AG04449 (cell line): ENCODE measurements around the gene PTPN1.

ENCODE experiments used
- CTCF ChIA-PET: fragments of 350-600 bp; formaldehyde crosslinking; extraction: SDS; loops from one replicate; lab custom pipeline; 2021; ENCODE audit warnings: antibody characterized with exemption; lab: Yijun Ruan, JAX
- POLR2A ChIA-PET: fragments of 400-600, 350-600 bp; formaldehyde crosslinking; extraction: SDS; loops from one replicate; lab custom pipeline; 2020; ENCODE audit warnings: antibody characterized with exemption, inconsistent platforms; lab: Yijun Ruan, JAX
- DNase-seq: peaks from one replicate; pipeline ENCODE4 v3.0.0-alpha.2; 2010; ENCODE audit warnings: low read depth, low spot score
- H3K4me3 ChIP-seq: 2 replicates; pipeline ENCODE4 v1.5.1; 2011; ENCODE audit warnings: low read depth, mild to moderate bottlenecking, control low read depth, low read length
- TF ChIP-seq, protein P1 (sequence below): IDR thresholded peaks from one replicate; pipeline ENCODE4 v1.5.1; 2011; ENCODE audit warnings: mild to moderate bottlenecking, moderate library complexity, low read length, control low read depth, inconsistent platforms; ENCODE audit not compliant: insufficient read depth; ENCODE audit errors: missing control alignments

The PTPN1 gene

DNA sequence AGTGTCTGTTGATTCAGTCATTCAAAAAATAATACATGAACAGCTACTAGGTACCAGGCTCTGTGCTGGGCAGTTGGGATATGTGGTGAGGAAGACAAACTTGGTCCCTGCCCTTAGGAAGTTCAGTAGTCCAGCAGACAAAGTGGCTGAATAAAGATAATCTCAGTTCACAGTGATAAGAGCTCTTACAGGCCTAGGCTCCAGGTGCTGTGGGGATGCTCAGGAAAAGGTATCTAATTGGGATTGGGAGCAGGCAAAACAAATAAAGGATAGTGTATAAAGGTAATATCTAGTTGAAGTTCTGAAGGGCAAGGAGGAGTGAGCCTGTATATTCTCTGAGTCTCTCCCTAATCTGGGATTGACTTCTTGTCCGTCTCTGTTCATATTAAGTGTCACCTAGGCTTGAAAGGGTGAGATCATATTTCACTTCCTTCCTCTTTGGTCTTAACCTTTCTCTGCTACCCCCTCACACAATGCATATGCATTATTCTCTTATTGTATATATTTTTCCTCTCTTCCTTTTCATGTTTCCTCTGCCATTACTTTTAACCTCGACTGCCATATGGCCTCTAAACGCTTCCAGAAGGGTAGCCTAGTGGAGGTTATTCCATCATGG lies 13.5 kb downstream of the PTPN1 start:
- POLR2A ChIA-PET = no interaction called here
- TF ChIP-seq, protein P1, sequence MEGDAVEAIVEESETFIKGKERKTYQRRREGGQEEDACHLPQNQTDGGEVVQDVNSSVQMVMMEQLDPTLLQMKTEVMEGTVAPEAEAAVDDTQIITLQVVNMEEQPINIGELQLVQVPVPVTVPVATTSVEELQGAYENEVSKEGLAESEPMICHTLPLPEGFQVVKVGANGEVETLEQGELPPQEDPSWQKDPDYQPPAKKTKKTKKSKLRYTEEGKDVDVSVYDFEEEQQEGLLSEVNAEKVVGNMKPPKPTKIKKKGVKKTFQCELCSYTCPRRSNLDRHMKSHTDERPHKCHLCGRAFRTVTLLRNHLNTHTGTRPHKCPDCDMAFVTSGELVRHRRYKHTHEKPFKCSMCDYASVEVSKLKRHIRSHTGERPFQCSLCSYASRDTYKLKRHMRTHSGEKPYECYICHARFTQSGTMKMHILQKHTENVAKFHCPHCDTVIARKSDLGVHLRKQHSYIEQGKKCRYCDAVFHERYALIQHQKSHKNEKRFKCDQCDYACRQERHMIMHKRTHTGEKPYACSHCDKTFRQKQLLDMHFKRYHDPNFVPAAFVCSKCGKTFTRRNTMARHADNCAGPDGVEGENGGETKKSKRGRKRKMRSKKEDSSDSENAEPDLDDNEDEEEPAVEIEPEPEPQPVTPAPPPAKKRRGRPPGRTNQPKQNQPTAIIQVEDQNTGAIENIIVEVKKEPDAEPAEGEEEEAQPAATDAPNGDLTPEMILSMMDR = no peak
- CTCF ChIA-PET = interaction anchor here (1.0 to 1.8 kb wide), 5 partner anchors 9 to 65 kb away, joined by 3 to 6 read pairs (median 3); partner anchors contain the start of gene PTPN1
- H3K4me3 ChIP-seq = no peak overlapping the region
- no peak for DNase-seq

DNA sequence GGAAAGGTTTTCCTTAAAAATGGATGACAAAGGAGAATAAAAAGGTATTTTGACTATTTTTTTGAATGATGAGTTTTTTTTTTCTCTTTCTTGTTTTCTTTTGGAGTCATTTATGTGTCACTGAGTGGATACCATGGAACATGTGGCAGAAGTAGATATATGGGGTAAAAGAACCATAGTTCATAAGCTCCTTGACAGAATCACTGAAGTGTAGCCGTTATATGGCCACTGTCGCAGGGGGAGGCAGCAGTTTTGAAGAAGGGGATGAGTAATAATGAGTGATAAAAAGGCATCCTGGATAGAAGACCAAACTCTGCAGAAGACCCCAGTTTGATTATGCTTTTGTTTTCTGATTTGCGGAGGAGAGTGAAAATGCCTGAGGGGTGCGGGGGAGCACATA lies 15.5 kb downstream of the PTPN1 start:
- H3K4me3 ChIP-seq = no peak overlapping the region
- CTCF ChIA-PET = interaction anchor here (0.7 to 1.4 kb wide), 5 partner anchors 8 to 86 kb away, joined by 3 to 4 read pairs (median 3); partner anchors contain the start of gene PTPN1
- DNase-seq = no peak
- POLR2A ChIA-PET = no interaction called here
- TF ChIP-seq, protein P1 = no peak

DNA sequence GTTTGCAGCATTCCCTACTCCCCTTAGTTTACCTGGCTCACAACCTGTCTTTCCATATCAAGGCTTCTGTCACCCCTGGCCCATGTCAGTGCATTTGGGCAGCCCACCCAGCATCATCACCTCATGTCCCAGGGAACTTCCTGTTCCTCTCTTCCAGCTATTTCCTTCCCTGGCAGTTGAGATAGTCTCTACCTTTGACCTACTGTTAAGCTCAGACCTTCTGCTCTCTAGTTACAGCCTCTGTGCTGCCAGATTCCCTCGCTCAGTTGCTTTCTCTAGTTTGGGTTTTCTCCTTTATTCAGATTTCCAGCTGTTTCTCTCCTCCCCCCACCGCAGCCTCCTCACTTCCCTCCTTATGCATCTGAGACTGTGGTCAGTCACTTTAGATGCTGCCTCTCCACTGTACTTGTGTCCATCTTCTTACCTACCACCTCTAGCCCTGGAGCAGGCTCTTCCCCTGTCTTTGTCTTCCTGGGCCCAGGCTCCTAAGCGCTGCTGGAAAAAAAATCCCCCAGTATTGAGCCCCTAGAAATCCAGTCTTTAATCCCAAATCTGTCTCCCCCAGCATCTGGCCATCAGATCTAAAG lies 16.3 kb downstream of the PTPN1 start:
- ChIA-PET CTCF (interaction anchor here (0.7 to 1.3 kb wide), 2 partner anchors 9 kb away, joined by 3 to 4 read pairs; no protein-coding TSS in a partner anchor), POLR2A (no interaction called here)
- TF ChIP-seq, protein P1 = no peak
- no peak for DNase-seq
- H3K4me3 ChIP-seq = no peak overlapping the region

DNA sequence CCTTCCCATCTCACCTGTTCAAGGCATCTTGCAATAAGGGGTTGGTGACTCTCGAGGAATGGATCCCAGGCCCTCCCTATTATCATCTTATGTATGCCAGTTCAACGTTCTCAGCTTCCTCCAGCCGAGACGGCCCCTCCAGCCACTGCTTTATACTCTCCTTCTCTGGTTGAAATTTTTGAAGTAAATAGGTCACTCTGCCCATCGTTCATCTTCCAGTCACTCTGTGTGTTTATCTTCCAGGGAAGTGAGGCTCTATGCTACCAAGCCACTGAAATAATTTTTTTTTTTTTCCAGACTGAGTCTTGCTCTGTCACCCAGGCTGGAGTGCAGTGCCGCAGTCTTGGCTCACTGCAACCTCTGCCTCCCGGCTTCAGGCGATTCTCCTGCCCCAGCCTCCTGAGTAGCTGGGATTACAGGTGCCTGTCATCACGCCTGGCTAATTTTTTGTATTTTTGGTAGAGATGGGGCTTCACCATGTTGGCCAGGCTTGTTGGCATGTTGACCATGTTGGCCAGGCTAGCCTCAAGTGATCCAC lies 17.0 kb downstream of the PTPN1 start:
- CTCF ChIA-PET = no interaction called here

DNA sequence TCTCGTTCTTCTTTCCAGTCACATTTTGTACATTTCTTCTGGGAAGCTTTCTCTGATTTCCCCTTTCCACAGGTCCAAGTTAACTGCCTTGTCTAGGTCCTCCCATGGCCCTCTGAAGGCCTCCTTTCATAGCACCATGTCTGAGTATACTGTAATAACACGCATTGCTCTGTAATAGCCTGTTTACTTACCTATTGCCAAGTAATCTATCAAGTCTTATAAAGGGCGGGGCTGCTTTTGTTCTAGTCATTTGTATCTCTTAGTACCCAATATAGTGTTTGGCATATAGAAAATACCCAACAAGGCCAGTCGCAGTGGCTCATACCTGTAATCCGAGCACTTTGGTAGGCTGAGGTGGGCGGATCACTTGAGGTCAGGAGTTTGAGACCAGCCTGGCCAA lies 17.9 kb downstream of the PTPN1 start:
- H3K4me3 ChIP-seq = no peak overlapping the region
- ChIA-PET CTCF (no interaction called here), POLR2A (no interaction called here)
- TF ChIP-seq, protein P1 = no peak
- DNase-seq = no peak

More for the DNA sequence above, 17.0 kb downstream of the PTPN1 start:
- H3K4me3 ChIP-seq = no peak overlapping the region
- TF ChIP-seq, protein P1 = no peak
- no peak for DNase-seq
- POLR2A ChIA-PET = no interaction called here

DNA sequence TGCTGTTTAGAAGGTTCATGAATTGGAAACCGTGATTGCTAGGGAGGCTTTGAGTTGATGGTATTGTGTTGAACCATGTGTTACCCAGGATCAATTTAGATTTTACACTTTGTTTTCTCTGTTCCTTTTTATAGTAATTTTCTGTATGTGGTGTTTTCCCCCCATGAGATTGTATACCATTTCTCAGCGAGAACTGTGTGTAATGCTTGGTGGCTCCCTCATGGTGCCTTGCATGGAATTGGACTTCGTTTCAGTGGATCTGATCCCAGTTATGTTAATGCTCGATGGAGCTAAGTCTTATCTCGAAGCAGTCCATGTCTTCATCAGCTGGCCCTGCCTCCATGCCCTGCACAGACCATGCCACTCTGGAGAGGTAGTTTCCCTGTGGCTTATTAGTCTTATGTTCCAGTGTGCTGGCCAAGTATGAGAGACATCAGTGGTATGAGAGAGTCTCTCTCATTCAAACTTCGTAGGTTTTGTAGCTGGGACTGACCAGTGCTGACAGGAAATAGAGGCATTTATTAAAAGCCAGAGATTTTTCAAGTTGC lies 18.7 kb downstream of the PTPN1 start:
- no peak overlapping the region for H3K4me3 ChIP-seq
- ChIA-PET CTCF (interaction anchor here (0.6 kb wide), 1 partner anchor 18 kb away, joined by 3 read pairs; no protein-coding TSS in a partner anchor), POLR2A (no interaction called here)
- TF ChIP-seq, protein P1 = no peak
- DNase-seq = no peak
